ENCODE results near the gene DENND2D.

Gene DENND2D

DNA sequence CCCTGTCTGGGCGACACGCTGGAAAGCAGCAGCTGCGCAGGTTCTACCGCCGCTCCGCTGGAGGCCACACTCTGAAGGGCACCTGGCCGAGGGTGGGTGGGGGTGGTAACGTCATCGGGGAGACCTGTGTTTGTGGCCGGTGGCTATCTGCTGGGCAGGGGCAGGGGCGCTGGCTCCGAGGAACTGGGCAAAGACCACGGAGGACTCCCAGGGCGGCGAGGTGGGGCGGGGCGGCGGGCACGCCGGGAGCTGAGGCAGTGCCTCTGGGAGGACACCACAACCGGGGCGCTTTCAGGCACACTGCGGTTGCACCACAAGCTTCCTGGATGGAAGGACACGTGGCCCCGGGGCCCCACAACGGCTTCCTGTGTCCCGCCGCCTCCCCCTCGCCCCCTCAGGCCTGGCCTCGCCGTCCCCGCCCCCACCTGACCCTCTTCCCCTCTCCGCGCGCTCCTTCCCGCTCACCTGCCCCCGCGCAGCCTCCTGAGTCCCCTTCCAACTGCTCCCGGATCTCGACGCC lies 3.3 kb upstream of the DENND2D start:
- in situ Hi-C loops (cut with MboI; ENCODE audit: low sequenced_read_pairs) = no loop called here

DNA sequence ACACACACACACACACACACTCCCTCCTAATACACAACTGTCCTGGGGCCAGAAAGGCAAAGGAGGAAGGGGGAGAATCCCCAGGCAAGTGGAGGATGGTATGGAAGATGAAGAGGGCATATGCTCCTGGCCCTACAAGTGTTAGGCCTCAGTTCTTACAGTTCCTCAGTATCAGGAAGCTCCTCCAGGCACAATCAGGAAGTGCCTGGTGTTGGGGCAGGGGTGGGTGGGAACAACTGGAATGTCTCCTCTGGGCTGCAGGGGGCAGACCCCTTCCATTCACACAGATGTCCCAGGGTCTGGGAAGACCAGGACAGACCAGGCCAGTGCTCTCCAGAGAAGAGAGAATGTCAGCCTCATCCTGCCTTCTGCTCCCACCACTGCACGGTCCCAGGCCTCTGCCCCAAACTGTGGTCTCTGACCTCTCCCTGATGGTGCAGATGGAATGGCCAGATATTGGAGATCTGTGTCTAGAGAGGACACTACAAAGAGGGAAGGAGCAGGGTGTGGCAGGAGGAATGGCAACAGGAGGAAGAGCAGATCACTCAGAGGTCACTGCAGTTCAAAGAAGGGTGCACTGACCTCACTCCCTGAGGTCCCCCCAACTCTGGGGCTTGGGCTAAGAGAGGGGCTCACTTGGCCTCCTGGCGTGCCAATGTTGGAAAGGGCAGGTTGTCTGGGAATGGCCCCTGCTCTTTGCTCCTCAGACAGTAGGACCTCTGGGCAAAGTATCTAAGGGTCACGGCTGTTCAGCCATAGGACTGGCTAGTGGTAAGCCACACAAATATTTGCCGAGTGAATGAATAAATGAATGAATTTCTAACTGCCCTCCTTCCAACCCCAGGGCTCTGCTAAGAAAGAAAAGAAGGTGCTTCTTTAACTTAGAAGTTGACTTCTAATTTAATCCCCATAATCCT lies 2.5 kb upstream of the DENND2D start:
- in situ Hi-C loops (cut with MboI; ENCODE audit: low sequenced_read_pairs) = no loop called here

DNA sequence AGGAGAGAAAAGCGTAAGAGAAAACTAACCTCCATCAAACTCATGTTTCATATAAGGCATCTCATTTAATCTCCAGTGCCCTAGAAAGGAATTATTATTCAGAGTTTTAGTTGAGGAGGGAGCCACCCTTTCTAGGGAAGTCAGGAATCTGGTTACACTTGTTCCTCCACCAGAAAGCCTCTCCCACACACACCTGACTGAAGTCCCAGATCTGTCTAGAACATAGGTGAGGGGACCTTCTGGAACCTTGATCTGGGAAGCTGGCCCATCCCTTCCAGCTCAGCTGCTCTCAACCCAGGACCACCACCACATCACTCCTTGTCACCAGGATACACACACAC lies 1.9 kb upstream of the DENND2D start:
- in situ Hi-C loops (cut with MboI; ENCODE audit: low sequenced_read_pairs) = no loop called here

DNA sequence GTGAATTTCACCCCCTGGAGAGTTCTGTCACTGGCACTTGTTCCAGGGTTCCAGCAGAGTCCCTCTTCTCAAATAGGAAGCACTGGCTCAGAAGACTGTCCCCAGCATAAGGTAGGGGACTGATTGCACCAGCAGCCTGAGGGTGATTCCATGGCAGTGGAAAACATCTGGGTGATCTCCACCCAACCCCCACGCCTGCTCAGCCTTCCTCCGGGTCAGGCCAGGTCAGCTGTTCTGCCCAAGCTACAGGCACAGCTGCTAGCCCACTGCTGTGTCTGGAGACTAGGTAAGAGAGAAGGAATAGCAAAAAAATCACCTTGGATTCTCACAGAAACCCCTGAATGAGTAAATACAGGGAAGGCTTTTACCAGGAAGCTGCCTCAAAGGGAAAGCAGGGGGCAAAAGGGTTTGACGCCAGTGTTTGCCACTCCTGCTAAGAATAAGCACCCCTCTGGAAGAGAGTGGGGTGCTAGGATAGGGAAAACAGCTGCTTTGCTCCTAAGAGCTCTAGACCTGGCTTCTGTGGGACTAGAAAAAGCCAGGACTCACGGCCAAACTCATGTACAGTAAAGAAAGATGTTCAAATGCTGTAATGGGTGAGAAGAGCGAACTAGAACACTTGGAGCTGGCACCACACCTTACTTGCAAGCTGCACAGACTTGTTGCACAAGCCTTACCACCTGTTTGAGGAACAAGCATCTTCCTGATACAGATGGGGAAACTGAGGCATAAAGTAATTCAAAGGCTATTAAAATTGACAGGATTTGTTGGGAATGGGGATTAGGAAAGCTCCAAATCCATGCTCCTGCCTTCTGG lies 1.0 kb upstream of the DENND2D start:
- in situ Hi-C loops (cut with MboI; ENCODE audit: low sequenced_read_pairs) = no loop called here

DNA sequence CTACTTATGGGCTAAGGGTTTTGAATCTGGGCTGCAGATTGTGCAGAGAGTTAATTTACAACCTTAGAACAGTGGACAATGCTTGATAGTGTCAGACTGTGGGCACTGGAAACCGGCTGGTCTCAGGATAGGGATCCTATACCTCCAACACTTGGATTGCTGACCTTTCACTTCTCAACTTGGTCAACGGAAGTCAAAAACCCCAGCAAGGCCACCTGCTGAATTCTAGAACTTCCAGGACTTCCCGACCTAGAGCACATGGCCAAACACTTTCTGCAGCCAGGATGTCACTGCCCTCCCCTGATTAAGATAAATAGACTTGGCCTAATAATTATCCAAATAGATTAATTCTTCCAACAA lies 336 bp upstream of the DENND2D start:
- in situ Hi-C loops (cut with MboI; ENCODE audit: low sequenced_read_pairs) = no loop called here

DNA sequence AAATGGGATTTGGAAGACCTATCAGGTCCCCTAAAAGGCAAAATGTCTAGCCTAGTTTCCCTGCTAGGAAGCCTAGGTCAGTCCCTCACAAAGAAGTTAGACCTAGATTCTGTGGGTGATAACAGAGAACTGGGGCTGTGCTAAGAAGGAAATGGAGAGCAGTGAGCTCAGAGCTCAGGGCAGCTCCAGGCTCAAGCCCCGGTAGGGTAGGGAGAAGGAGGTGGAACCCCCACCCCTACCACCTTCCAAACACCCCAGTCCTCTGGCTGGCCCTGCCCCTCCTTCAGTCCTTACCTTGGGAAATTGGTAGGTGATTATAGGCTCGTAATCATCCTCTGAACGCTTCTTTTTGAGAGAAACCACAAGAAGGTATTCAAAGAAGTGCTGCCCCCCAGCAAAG lies 1.1 kb downstream of the DENND2D start:
- in situ Hi-C loops (cut with MboI; ENCODE audit: low sequenced_read_pairs) = no loop called here

DNA sequence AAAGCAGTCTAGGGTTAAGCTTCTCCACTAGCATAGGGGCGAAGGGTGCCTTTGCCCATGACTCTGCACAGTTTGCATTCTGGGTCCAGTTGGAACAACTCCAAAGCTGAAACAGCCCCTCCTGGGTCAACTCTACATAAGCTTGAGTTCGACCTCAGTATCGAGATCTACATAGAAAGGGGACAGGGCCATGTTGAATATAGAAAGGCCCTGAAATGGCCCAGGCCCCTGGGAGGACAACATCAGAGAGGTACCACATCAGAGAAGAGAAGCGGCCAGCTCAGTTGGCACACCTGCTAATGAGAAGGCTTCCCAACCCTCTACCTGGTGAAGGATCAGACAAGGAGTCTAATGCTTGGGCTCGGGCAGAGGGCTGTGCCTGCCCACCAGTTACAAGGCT lies 1.6 kb downstream of the DENND2D start:
- in situ Hi-C loops (cut with MboI; ENCODE audit: low sequenced_read_pairs) = no loop called here

DNA sequence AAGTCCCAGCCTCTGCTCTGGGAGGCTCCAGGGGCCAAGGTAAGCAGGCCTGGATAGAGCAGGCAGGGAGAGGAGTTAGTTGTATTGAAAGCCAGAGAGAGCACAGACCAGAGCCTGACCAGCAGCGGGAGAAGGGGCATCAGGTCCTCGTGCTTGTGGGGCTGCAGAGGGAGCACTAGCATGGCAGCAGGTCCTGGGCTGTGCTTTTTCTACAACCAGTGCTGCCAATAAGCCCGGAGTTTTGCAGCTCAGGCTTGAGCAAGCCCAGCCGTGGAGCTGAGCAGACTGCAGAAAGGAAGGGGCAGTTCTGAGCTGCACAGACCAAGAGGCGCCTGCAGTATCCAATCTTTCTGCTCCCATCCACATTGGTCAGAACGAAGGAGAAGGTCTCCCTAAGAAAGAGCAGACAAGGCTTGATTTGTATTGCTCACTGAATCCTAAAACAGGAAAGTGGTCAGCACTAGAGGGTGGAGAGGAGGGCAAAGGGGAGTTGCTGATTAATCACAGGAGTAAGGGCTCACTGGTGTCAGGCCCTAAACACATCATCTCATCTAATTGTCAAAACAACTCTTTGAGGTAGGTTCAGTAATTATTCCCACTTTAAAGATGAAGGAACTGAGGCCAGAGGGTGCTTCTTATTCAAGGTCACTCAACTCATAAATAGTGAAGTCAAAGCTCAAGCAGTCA lies 2.7 kb downstream of the DENND2D start:
- in situ Hi-C loops (cut with MboI; ENCODE audit: low sequenced_read_pairs) = no loop called here

DNA sequence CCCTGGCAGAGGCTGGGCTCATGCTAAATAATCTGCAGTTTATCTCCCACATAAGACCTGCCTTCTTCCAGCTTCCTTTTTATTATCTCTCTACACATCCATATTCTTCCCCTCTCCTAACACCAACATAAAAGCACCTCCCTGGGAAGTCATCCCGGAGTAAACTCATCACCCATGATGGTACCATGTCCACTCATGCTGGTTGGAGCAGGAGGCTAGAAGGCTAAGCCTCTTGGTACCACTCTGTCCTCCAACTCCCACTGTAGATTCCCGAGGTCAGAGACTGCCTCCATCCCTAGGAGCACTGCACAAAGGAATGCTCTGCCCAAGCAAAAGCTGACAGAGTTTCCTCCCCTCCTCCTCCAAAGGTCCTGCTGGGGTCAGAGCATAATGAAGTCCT lies 4.2 kb downstream of the DENND2D start:
- in situ Hi-C loops (cut with MboI; ENCODE audit: low sequenced_read_pairs) = no loop called here

DNA sequence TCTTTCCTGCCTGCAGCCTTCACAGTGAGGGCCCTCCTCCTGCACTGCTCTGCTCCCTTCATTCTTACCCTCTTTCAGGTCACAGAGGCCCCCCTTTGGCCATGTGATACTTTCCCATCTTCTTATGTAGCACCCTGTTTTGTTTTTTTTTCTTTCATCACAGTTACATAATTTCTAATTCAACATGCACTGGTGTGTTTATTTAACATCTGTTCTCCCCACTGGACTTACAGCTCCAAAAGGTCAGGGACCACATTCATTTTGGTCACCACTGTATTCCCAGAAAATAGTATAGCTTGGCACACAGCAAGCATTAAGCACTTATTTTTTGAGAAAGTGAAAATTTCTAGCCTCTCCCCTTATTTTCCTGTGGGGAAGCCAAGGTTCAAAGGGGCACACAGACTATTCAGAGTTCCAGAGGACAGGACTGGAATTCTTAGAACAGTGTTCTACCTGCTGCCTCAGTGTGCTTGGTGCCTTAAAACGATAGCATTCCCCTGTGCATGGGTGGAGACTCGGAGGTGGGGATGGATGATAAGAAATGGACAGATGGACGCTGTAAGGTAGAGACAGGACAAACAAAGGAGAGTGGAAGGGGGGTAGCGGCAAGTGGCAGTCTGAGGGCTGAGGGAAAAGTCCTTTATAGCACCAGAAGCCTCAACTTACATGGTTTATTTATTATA lies 5.3 kb downstream of the DENND2D start:
- in situ Hi-C loops (cut with MboI; ENCODE audit: low sequenced_read_pairs) = no loop called here

DNA sequence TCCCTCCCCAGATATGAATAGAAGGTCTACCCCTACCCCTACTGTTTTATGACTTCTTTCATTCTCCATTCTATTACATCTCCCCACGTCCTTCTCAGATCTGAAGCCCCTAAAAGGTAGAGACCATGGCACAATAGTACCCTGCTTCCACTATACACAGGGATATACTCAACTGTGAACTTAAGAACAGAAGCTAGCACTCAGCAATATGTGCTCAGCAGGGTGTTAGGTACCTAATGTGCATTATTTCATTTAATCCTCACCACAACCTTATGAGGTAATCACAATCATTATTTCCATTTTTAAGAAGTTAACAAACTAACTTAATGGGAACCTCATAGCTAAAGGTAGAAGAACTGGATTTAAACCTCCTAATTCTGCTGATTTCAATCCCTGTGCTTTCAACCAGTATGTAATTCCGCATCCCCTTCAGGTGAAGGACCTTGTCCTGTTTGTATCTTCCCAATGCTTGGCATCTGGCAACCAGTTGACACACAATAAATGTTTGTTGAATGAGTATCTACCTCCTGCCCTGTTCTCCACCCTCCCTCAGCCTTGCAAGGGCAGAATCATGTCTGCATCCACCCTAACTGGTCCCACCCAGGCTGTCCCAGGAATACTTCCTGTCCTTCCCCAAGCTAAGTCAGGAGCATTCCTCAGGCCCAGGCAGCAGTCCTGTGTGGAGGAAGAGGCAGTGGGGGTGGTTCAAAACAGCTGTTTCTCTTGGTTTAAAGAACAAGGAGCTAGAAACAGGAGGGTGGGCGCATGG lies 6.5 kb downstream of the DENND2D start:
- in situ Hi-C loops (cut with MboI; ENCODE audit: low sequenced_read_pairs) = no loop called here

DNA sequence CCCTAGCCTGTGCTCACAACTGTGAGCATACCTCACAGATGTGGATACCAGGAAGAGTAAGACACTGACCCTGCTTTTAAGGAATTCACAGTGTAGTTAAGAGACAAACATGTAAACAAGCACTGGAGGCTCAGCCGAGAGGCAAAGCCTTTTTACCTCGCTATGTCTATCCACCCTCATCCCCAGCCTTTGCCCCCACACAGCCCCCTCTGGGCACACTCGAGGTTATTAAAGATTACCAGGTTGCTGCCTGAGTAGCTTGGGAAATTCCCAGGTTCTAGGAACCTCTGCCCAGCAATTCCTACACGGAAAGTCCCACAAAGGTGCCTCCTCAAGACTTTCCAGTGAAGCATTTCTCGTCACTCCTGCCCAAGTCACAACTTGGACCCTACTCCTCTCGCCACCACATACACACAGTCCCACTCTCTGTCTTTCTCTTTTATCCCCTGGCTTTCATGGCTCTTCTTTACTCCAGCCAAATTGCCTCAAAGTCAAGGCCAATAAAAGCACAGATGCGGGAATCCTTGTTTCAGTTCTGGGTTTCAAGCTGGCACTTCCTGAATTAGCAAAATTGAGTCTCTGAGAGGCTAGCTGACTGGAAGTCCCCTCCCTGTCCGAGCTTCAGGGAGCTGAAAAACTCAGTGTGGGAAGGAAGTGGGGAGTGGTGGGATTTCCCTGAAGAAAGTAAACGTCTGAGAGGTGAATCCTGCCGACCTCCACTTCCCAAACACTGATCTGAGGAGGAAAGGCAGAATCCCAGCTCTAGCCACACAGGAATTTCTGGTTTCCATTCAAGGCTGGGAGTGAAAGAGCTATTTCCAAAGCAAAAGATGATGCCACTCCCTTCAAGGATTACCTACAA lies 7.6 kb downstream of the DENND2D start:
- in situ Hi-C loops (cut with MboI; ENCODE audit: low sequenced_read_pairs) = no loop called here

DNA sequence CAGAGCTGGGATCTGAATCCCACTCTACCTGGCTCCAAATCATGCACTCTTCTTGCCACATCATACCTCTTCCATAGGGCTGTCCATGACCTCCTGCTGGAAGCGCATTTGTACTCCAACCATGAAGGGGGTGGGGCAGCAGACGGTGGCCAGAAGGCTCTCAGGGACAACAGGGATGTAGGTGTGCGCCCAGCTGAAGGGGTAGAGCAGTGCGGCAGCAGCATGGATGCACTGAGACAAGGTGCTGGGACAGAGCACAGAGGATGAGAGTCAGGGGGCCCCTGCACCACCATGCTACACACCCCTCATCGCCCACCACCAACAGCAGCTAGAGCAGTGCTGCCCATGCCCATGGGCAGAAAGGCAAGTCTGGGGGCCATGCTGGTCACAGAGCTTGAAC lies 8.4 kb downstream of the DENND2D start:
- in situ Hi-C loops (cut with MboI; ENCODE audit: low sequenced_read_pairs) = no loop called here

DNA sequence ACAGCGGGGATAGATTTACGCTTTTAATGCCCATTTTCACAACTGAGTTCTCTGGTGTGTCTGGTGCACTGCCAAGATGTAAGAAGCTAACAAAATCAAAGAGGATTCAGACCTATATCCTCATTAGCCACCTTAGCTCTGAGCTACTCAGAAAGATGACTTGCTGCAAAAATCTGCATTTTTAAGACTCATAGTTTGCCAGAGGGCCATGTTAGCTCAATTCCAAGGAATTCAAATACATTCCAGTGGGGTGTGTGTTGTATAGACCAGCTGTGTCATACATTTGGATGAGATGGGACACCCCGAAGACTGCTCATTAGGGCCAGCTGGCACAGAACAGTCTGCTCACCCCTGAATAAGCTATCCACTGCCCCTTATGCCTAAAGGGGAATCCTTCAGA lies 8.9 kb downstream of the DENND2D start:
- in situ Hi-C loops (cut with MboI; ENCODE audit: low sequenced_read_pairs) = no loop called here

DNA sequence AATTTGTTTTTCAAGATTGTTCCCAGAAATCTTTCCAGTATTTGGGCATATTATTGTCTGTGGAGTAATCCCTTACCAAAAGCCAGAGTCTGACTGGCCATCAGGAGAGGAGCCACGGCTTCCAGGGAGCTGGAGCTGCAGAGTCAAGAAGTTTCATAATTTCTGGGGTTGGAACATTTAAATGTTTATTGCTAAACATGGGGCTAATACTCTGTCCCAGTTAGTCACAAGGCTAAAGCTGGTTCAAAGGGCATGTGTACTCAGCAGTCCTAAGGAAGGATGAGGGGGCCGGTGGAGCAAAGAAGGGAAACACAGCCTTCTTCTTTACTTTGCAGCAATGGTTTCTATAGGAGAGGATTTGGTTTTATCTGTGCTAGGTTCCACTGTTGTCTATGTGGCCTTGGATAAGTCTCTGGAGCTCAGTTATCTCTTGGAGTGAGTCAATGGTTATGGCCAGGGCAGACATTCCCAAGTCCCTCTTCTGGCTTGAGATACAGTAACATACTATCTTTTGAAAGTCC lies 9.5 kb downstream of the DENND2D start:
- in situ Hi-C loops (cut with MboI; ENCODE audit: low sequenced_read_pairs) = no loop called here

DNA sequence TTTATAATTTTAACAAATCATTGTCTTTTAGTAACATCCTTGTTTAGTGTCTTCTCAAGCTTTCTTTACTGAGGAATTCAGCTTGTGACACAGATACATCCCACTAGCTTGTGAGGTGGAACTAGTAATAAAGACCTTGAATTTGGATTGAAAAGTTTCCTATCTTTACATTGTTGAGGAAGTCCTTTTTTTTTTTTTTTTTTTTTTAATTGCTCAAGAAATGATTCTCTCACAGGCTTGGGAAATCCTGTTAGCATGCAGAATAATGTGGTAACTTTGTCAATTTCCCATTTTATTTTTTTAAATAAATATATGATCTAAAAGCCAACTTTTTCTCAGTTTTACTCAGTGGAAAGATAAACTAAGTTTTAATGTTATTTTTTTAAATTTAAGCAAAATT lies 15.8 kb downstream of the DENND2D start:
- in situ Hi-C loops (cut with MboI; ENCODE audit: low sequenced_read_pairs) = no loop called here

DNA sequence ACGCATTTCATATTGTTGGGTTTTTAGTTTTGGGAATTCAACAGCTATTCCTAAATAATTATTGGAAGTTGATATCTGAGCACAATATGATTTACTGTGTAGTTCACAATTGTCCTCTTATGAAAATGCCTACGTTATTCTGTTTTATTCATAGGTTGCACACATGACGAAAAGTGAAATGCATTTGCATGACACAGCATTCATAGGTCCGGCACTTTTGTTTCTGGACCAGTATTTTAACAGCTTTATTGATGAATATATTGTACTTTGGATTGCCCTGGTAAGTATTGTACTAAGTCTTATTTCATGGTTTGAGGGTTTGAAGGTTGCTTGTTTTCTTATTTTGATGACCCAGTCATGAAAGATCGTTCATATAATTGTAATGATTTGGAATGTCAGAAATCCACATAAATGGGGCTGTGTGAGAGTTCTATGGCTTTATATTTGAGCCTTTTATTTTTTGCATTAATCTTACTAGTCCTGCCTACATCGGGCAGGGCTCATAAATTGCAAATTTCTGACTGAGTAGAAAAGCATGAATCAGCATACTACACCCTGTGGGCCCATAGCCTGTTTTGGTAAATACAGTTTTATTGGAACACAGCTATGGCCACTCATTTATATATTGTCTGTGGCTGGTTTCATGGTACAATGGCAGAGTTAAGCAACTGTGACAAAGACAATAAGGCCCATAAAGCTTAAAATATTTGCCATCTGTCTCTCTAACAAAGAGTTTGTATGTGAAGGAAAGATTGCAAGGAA lies 17.0 kb downstream of the DENND2D start:
- in situ Hi-C loops (cut with MboI; ENCODE audit: low sequenced_read_pairs) = no loop called here

DNA sequence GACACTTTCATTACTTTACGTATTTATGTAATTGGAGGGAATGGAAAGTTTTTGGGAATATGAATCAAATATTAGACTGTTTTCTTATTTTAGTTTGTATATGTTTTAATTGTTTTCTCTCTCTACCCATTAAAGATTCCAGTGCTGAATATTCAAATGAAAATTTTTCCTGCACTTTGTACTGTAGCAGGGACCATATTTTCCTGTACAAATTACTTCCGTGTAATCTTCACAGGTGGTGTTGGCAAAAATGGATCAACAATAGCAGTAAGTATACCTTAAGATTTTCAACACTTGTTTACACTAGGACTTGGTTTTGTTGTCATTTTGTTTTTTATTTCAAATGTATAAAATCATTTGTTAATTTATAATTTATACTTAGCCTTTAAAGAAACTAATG lies 18.4 kb downstream of the DENND2D start:
- in situ Hi-C loops (cut with MboI; ENCODE audit: low sequenced_read_pairs) = no loop called here

Measured in HL-60/S4 treated with retinoic acid at 250 ng/mL for 4 days and 3 days (cell line).